Putamen (tissue), 1 donor: ENCODE data around the gene WDR7.

Experiments
- DNase-seq: peaks from one replicate; pipeline ENCODE4 v3.0.0-alpha.2; 2016; ENCODE audit warnings: low spot score

The WDR7 gene

DNA sequence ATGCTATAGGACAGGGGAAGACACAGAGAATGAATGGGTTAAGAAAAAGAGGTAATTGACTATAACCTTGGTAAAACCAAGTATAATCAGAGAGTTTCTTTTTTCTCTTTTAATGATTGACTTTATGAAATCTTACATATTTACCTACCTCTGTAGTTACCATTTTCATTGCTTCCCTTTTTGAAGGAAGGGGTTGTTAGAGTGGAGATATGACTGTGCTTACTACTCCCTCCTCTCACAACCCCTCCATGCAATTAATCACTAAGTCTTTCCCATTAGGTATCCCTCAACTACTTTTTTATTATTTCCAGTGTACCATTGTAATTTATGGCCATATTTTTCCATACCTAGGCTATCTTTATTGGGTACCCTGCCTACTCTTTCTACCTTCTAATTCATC, 71.4 kb downstream of the WDR7 start:
- DNase-seq, result no peak

DNA sequence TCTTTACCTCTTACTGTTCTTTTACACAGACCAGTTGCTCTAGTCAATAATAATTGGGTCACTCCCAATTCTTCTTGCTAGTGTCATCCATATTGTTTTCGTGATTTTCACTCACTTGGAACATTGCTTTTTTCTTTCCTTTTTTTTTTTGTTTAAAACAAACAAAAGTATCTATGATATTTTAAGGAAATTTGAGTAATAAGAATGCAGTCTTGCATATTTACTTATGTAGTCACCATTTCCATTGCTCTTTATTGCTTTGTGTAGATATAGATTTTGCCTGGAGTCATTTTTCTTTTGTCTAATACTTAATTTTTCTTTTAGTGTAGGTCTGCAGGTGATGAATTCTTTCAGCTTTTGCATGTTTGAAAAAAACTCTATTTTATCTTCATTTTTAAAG, 71.9 kb downstream of the WDR7 start:
- DNase-seq, result no peak

GRCh38 chr18:56723706-56724105, 72.5 kb downstream of the WDR7 start:
- DNase-seq, result no peak

GRCh38 chr18:56726906-56727305, 75.7 kb downstream of the WDR7 start:
- no peak for DNase-seq

DNA sequence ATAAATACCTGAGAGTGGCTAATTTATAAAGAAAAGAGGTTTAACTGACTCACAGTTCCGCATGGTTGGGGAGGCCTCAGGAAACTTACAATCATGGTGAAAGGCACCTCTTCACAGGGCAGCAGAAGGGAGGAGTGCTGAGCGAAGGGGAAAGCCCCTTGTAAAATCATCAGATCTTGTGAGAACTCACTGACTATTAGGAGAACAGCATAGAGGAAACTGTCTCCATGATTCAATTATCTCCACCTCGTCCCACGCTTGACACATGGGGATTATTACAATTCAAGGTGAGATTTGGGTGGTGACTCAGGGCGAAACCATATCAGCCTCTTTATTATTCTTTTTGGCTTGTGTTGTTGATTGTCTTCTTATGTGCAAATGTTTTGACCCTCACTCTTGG, 76.2 kb downstream of the WDR7 start:
- no peak for DNase-seq

DNA sequence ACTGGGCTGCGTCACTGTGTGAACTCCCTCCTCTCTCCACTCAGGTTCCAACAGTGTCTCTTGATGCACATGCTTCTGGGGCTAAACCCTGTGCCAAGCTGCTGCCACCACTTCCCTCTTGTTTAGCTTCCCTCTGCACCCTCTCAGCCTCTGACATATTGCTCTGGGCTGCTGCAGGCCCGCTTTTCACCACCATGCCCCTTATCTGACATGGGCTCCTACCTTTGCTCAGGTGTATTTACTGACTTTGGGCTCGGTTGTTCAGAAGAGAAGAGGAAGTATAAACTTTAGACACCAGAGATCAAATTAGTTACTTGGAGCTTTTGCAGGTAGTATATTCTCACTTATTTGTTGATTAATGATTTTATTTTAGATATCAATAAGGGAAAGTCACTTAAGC, 77.6 kb downstream of the WDR7 start:
- no peak for DNase-seq

DNA sequence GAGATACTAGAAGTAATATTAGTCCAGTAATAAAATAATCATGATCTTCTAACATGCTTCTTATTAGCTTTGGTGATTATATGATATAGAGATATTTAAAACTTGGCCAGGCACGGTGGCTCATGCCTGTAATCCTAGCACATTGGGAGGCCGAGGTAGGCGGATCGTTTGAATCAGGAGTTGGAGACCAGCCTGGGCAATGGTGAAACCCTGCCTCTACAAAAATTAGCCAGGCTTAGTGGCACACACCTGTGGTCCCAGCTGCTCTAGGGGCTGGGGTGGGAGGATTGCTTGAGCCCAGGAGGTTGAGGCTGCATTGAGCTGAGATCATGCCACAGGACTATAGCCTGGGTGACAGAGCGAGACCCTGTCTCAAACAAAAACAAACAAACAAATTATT, 87.0 kb downstream of the WDR7 start:
- DNase-seq, result no peak

- no peak for DNase-seq
These were observed 88.6 kb downstream of the WDR7 start for GRCh38 chr18:56739731-56740130.

DNA sequence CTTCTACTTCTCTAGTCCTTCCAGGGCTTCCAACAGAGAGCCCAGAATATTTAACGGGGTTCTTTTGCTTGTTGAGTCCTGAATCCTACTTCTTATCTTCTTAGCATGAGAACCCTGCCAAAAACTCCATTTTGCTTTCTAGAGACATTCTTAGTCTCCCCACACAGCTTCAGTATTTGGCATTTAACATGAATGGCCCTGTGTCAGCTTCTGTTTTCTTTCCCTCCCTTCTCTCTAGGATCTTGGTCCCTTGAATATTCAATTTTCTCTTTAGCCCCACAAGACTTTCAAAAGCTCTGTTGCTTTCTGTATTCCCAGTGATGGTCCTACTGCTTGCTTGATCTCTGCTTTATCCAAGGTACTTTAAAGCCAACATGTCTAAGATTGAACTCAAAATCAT, 89.5 kb downstream of the WDR7 start:
- DNase-seq, result no peak

- DNase-seq, result no peak
These were observed 90.5 kb downstream of the WDR7 start for GRCh38 chr18:56741685-56742084.

DNA sequence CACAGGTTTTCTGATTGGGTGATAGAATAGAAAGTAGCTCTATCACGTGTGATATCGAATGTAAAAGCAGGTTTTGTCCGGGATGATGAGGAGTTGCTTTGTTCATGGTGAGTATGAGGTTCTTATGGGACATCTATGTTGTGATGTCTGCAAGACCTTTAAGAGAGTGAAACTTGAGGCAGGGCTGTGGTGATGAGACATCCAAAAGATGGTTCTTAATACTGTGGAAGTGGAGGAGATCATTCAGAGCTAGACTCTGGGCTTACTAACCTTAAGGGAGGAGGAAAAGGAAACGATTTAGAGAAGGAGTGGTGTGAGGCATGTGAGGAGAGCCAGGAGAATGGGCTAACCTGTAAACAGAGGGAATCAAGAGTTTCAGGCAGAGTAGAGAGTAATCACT, 92.0 kb downstream of the WDR7 start:
- DNase-seq, result no peak

DNA sequence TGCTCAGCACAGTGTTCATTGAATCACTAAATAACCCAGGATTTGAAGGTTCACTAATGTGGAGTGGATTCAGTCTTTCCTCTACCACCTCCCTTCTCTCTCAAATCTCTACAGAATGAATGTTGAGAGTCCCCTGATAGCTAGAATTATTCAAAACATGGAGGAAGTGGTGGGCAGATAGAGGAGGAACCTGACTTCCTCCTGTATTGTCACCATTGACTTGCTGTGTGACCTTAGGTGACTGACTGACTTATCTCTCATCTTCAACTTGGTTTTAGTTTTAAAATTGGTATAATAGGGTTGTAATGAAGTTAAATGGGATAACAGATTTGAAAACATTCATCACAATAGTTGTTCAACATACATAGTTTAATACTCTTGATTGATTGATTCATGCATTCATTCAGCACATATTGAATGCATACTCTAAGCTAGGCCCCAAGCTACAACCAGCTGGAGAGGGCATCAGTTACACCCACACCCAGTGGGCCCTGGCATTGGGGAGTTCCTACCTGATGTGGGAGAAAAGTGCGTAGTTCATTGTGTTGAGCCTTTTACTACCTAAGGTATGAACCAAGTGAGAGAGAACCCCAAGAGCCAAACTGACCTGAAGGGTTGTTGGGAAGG, 96.0 kb downstream of the WDR7 start:
- DNase-seq, result no peak

DNA sequence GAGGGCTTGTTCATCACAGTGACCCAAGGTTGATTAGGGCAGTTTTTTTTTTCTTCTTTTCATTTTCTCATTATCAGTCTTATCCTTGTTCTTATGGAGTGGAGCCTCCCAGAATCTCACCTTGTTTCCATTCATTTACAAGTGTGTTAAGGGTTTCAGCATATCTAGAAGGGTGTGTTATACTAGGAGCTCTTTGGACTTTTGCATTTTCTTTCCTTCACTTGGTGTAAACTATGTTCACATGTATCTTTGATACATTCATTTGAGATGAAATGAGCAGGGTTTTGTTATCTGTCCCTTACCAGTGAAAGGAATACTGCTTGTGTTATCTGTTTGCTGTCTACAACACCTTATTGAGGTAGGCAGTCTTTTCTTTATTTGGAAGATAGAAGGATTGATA, 96.7 kb downstream of the WDR7 start:
- no peak for DNase-seq

DNA sequence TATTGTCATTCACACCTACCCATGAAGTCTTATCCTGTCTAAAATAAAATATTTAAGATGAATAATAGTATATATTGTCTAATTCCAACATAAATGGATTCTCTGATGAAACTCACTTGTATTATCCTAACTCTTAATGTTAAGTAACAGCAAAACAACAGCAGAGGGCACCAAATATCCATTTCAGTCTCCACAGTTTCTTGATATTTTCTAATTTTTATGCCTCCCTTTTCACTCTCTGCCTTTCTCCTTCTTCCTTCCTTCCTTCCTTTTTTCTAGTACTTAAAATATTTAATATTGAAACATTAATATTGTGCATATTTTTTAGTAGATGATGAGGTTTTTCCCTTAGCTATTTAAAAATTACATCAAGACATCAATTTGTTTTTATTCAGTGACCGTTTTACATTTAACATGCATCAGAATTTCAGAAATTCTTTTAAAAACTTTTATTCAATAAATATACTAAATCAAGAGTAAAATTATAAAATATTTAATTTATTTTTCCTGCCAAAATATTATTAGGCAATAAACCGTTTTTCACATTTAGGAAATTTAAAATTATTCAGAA, 97.6 kb downstream of the WDR7 start:
- DNase-seq, result peak; percentile 37

GRCh38 chr18:56756966-56757365, 105.8 kb downstream of the WDR7 start:
- peak; percentile 16 for DNase-seq

GRCh38 chr18:56770097-56770496, 118.9 kb downstream of the WDR7 start:
- no peak for DNase-seq

DNA sequence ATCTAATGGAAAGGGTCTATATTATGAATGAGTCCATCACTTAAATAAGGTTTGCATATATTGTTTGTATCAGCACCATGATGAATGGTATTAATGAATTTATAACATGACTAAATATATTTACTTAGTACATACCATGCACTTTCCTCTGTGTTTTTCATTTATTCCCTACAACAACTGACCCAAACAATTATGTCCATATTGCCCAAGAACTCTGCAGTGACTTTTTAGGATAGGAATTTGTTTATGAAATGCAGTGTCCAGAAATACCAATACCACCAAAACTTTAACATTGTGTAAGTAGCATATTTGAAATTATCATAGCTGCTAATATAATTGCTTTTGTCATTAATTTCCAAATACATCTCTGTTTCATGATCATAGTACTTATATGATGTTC, 119.7 kb downstream of the WDR7 start:
- no peak for DNase-seq

DNA sequence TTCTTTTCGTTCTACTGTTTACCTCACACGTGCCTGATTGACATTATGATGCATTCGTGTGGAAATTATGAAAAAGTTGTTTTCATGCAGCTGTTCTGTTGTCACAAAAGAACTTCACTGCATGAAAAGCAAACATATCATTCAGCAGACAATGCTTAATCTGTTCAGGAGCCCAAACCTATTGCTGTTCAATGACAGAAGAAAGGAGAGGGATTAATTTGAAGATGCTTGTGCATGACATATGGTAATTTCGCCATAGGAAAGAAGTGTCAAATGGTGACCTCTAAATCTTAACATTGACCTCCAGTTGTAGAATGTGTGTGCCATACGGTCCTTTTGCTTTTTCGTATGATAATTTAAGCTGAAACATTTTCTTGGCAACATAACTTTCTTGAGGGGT, 124.5 kb downstream of the WDR7 start:
- DNase-seq, result no peak

DNA sequence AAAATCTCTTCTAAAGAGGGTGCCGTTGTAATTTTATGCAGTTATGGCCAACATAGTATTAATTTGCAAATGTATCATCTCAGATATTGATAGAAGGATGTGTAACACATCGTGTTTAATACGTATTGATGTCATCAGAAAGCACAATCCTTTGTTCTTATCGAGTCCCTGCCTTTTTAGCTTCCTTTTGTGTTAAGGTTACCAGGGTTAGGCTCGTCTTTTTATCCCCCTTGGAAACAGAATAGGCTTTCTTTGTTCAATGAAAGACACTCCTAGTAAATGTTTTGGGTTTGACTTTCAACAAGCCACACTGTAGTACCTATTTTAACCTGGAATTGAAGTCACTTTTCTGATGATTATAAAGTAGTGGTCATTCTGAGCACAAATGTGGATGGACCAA, 136.2 kb downstream of the WDR7 start:
- DNase-seq, result no peak

- no peak for DNase-seq
These were observed 138.1 kb downstream of the WDR7 start for GRCh38 chr18:56789004-56789888.

- no peak for DNase-seq
These were observed 138.7 kb downstream of the WDR7 start for GRCh38 chr18:56789889-56790180.

GRCh38 chr18:56795381-56795780, 144.2 kb downstream of the WDR7 start:
- DNase-seq, result no peak

- no peak for DNase-seq
These were observed 148.6 kb downstream of the WDR7 start for GRCh38 chr18:56799756-56800155.

- no peak for DNase-seq
These were observed 151.9 kb downstream of the WDR7 start for GRCh38 chr18:56803051-56803450.
